C4-2B (cell line): ENCODE data around the gene SLC47A2.

ENCODE experiments used
- ZFX ChIP-seq: fragments of 450-650 bp; IDR thresholded peaks from 2 replicates; pipeline ENCODE4 v1.6.1; 2017
- TF ChIP-seq, protein P1 (sequence below): fragments of 450-650 bp; conservative IDR thresholded peaks from 2 replicates; pipeline ENCODE4 v1.5.1; 2017; ENCODE audit warnings: mild to moderate bottlenecking

DNA sequence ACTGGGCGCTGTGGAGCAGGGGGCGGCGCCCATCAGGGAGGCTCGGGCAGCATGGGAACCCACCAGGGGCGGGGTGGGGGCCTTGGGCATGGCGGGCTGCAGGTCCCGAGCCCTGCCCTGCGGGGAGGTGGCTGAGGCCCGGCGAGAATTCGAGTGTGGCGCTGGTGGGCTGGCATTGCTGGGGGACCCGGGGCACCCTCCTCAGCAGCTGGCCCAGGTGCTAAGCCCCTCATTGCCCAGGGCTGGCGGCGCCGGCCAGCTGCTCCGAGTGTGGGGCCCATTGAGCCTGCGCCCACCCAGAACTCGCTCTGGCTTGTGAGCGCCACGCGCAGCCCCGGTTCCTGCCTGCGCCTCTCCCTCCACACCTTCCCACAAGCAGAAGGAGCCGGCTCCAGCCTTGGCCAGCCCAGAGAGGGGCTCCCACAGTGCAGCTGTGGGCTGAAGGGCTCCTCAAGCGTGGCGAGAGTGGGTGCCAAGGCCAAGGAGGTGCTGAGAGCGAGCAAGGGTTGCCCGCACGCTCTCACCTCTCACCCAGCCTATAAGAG is 62.0 kb downstream of the SLC47A2 start:
- TF ChIP-seq, protein P1, sequence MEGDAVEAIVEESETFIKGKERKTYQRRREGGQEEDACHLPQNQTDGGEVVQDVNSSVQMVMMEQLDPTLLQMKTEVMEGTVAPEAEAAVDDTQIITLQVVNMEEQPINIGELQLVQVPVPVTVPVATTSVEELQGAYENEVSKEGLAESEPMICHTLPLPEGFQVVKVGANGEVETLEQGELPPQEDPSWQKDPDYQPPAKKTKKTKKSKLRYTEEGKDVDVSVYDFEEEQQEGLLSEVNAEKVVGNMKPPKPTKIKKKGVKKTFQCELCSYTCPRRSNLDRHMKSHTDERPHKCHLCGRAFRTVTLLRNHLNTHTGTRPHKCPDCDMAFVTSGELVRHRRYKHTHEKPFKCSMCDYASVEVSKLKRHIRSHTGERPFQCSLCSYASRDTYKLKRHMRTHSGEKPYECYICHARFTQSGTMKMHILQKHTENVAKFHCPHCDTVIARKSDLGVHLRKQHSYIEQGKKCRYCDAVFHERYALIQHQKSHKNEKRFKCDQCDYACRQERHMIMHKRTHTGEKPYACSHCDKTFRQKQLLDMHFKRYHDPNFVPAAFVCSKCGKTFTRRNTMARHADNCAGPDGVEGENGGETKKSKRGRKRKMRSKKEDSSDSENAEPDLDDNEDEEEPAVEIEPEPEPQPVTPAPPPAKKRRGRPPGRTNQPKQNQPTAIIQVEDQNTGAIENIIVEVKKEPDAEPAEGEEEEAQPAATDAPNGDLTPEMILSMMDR = no peak
- no peak for TF ChIP-seq ZFX
